Hepatocyte (in vitro differentiated cells): ENCODE results near the gene EPHB2. TPM values are rescaled to one million over a fixed set of nuclear protein-coding genes. Genes with fewer than 3 reads are reported as not detected.

Experiments used
- DNase-seq: peaks from one replicate; pipeline ENCODE4 v3.0.0-alpha.2; 2016; ENCODE audit warnings: low spot score
- H2AFZ ChIP-seq: fragments of 200-600 bp; sonication (generic); 2 replicates; pipeline ENCODE4 v1.6.0; 2016; ENCODE audit warnings: antibody characterized with exemption, mild to moderate bottlenecking
- H3K27ac ChIP-seq: fragments of 200-600 bp; sonication (generic); 2 replicates; pipeline ENCODE4 v1.5.1; 2016; ENCODE audit warnings: mild to moderate bottlenecking
- H3K27me3 ChIP-seq: fragments of 200-600 bp; sonication (generic); 2 replicates; pipeline ENCODE4 v1.6.1; 2016
- H3K36me3 ChIP-seq: fragments of 200-600 bp; sonication (generic); replicated peaks from 2 replicates; pipeline ENCODE4 v1.5.1; 2016; ENCODE audit warnings: low read depth; ENCODE audit not compliant: insufficient read depth
- H3K4me1 ChIP-seq: fragments of 200-600 bp; sonication (generic); 2 replicates; pipeline ENCODE4 v1.5.1; 2016; ENCODE audit warnings: mild to moderate bottlenecking, moderate library complexity; ENCODE audit not compliant: insufficient read depth
- H3K4me2 ChIP-seq: fragments of 200-600 bp; sonication (generic); 2 replicates; pipeline ENCODE4 v1.6.0; 2016
- H3K4me3 ChIP-seq: fragments of 200-600 bp; sonication (generic); 2 replicates; pipeline ENCODE4 v1.5.1; 2016; ENCODE audit warnings: mild to moderate bottlenecking
- H3K79me2 ChIP-seq: fragments of 200-600 bp; sonication (generic); 2 replicates; pipeline ENCODE4 v1.6.0; 2017; ENCODE audit warnings: mild to moderate bottlenecking
- H3K9me2 ChIP-seq: fragments of 200-600 bp; sonication (generic); replicated peaks from 2 replicates; pipeline ENCODE4 v1.6.0; 2017; ENCODE audit warnings: mild to moderate bottlenecking; ENCODE audit not compliant: insufficient read depth
- H3K9me3 ChIP-seq: fragments of 200-600 bp; sonication (generic); 2 replicates; pipeline ENCODE4 v1.5.1; 2016; ENCODE audit warnings: low read depth, mild to moderate bottlenecking
- H4K20me1 ChIP-seq: fragments of 200-600 bp; sonication (generic); 2 replicates; pipeline ENCODE4 v1.6.0; 2016; ENCODE audit warnings: mild to moderate bottlenecking; ENCODE audit not compliant: insufficient read depth, poor library complexity, severe bottlenecking
- CTCF ChIP-seq: fragments of 200-600 bp; sonication (generic); IDR thresholded peaks from 2 replicates; pipeline ENCODE4 v1.5.1; 2016; ENCODE audit warnings: antibody characterized with exemption, mild to moderate bottlenecking; ENCODE audit not compliant: poor library complexity
- EZH2 ChIP-seq: fragments of 200-600 bp; sonication (generic); IDR thresholded peaks from 2 replicates; pipeline ENCODE4 v1.6.1; 2016; ENCODE audit warnings: antibody characterized with exemption, mild to moderate bottlenecking, borderline replicate concordance
- EZH2phosphoT487 ChIP-seq: fragments of 200-600 bp; sonication (generic); IDR thresholded peaks from one replicate; pipeline ENCODE4 v1.6.1; 2018; ENCODE audit warnings: antibody characterized with exemption, mild to moderate bottlenecking, low read depth, moderate library complexity; ENCODE audit not compliant: unreplicated experiment, severe bottlenecking
- WGBS: methylation state at CpG from one replicate; pipeline ENCODE4 v1.1.6; 2016; ENCODE audit warnings: low lambda C conversion rate; ENCODE audit errors: missing lambda C conversion rate; 5-methylcytosine and 5-hydroxymethylcytosine counted together
- polyA plus RNA-seq: library from polyadenylated mRNA; unstranded; fragments of >200 nt; fragmentation: Nextera tagmentation; extraction: Ambion mirVana; gene quantifications from 2 replicates; pipeline ENCODE4 v1.2.1, GENCODE V29; 2016
- total RNA-seq: library from RNA; depleted of rRNA; stranded (reverse); fragments of >200 nt; gene quantifications from 2 replicates; pipeline ENCODE4 v1.2.3, GENCODE V29; 2014

The EPHB2 gene
- total and polyA plus RNA-seq, 2 experiments from 2014 or later: 17.2 to 18.3 TPM

DNA sequence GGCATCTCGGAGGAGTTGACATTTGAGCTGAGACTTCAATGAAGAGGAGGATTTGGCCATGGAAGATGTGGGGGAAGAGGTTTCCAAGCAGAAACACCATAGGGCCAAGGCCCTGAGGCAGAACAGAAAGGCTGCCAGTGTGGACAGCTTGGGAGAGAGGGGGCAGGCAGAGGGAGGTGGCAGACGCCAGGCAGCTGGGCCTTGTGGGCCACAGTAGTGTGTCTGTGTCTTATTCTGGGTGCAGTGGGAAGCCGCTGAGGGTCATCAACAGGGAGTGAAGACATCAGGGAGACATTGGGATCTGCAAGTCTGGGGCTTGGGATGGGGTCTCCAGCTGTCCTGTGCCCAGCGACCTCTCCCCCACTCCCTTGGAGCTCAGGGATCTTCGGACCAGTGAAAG is 165.2 kb downstream of the EPHB2 start:
- H3K36me3 ChIP-seq: no peaks in the 10 kb centered on the region
- no peak overlapping the region for H3K4me3 ChIP-seq
- DNase-seq: no peak
- H3K4me2 ChIP-seq: no peak overlapping the region
- 93% methylated on average over 5 of the region's 5 CpGs for WGBS
- H3K79me2 ChIP-seq: no peaks in the 10 kb centered on the region
- H3K27ac ChIP-seq: no peak overlapping the region
- H4K20me1 ChIP-seq: no peaks in the 10 kb centered on the region
- H3K9me3 ChIP-seq: no peaks in the 10 kb centered on the region
- H2AFZ ChIP-seq: no peak overlapping the region
- H3K4me1 ChIP-seq: no peaks in the 10 kb centered on the region
- TF ChIP-seq CTCF (no peak), EZH2phosphoT487 (no peak), EZH2 (no peak)
- no peaks in the 10 kb centered on the region for H3K27me3 ChIP-seq
- H3K9me2 ChIP-seq: no peaks in the 10 kb centered on the region

DNA sequence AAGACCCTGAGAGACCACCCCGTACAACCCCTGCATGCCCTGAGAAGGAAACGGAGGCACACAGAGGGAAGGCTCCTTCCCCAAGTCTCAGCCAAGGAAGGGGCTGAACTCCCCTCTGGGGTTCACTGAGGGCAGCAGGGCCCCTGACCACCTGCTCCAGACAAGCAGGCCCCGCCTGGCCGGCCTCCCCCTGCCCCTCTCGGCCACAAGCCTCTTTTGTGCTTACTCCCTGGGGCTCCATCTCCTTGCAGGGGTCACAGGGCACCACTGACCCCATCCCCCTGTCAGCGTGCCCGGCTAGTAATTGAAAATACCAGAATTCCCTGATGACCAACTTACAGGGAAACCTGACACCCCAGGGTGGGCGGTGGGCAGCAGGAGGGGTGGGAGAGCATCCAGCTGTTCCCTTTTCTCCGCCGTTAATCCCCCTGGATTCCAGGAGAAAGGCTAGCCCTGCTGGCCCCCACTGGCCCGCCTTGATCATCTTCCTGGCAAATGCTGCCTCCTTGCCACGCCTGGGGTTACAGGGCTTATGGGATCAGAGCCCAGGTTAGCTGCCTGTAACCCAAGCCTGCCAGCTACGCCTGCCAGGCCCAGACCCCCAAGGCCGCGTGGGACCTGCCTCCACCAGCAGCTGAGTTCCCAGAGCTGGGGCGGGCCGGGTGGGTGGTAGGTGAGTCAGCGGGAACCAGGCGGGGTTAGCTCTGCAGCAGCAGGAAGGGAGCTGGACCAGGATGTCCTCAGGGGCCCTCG is 165.9 kb downstream of the EPHB2 start:
- no peak overlapping the region for H3K27ac ChIP-seq
- no peaks in the 10 kb centered on the region for H3K9me2 ChIP-seq
- DNase-seq: peak; percentile 48
- TF ChIP-seq CTCF (no peak), EZH2 (no peak), EZH2phosphoT487 (no peak)
- no peaks in the 10 kb centered on the region for H3K4me1 ChIP-seq
- no peaks in the 10 kb centered on the region for H3K79me2 ChIP-seq
- H4K20me1 ChIP-seq: no peaks in the 10 kb centered on the region
- H3K36me3 ChIP-seq: no peaks in the 10 kb centered on the region
- 55% methylated on average over 19 of the region's 20 CpGs for WGBS
- no peaks in the 10 kb centered on the region for H3K9me3 ChIP-seq
- no peak overlapping the region for H2AFZ ChIP-seq
- H3K4me3 ChIP-seq: no peak overlapping the region
- no peak overlapping the region for H3K4me2 ChIP-seq
- no peaks in the 10 kb centered on the region for H3K27me3 ChIP-seq

DNA sequence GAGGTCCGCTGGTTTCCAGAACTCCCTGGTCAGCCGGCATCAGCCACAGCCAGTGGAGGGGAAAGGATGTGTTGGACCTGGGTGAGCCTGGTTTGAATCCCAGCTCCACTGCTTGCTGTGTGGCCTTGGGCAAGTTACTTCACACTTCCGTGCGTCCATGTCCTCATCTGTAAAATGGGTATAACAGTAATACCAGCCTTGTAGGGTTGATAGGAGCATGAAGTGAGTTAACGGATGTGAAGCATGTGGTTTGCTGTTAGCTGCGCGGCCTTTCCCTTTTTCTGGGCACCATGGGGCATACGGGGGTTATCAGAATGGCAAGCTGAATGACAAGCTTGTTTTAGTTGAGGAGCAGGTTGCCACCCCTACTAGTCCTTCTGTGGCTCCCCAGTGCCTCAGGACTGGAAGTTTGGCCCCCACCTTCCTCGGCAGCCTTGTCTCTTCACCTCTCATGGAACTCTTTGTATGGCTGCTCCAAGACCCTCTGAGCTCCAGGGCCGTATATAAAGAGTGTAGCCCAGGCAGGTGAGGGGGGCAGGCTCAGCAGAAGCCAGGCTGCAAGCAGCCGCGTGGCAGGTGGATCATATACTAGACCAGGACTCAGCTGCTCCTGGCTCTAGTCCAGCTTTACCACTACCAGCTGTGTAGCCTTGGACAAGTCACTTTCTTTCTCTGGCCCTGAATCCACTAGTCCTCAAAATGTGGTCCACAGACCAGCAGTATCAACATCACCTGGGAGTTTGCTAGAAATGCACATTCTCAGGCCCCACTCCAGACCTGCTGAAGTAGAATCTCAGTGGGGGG is 166.7 kb downstream of the EPHB2 start:
- H3K9me2 ChIP-seq: no peaks in the 10 kb centered on the region
- H3K27ac ChIP-seq: no peak overlapping the region
- no peaks in the 10 kb centered on the region for H3K9me3 ChIP-seq
- H3K4me1 ChIP-seq: no peaks in the 10 kb centered on the region
- H3K36me3 ChIP-seq: no peaks in the 10 kb centered on the region
- WGBS: 85% methylated on average over 12 of the region's 12 CpGs
- H3K27me3 ChIP-seq: no peaks in the 10 kb centered on the region
- no peaks in the 10 kb centered on the region for H4K20me1 ChIP-seq
- no peaks in the 10 kb centered on the region for H3K79me2 ChIP-seq
- DNase-seq: no peak
- no peak overlapping the region for H2AFZ ChIP-seq
- TF ChIP-seq EZH2 (no peak), CTCF (no peak), EZH2phosphoT487 (no peak)
- no peak overlapping the region for H3K4me3 ChIP-seq
- no peak overlapping the region for H3K4me2 ChIP-seq
